Urothelium cell line (cell line): ENCODE data around the gene FAM81B.
"Not testable (repeated sequence)": the region's sequence is repeated elsewhere in the genome, so short reads cannot be mapped to it uniquely, and the experiment has no call there.

ENCODE experiments used
- DNase-seq: peaks from one replicate; pipeline ENCODE4 v3.0.0; 2011; ENCODE audit warnings: low spot score, mixed read lengths
- FAIRE-seq: peaks from 2 replicates; lab custom pipeline; 2011; peaks lifted over from hg19 to GRCh38; lab: Jason Lieb, UNC

The FAM81B gene, protein sequence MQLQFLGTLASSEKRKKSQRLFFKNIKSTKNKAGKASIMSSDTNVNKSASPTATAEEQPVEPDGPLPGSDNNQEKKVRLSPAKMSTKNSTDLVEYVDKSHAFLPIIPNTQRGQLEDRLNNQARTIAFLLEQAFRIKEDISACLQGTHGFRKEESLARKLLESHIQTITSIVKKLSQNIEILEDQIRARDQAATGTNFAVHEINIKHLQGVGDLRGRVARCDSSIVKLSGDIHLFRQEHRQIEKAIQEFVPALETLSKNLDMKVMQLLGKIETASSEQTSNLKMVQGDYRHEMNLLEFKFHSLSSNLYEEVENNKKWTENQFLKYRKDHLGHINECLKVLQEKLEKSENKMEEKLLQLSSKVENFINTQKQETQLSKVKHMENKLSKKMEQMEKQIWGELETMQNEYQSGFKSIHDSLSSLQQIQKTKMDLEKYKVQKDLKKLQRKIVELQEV

DNA sequence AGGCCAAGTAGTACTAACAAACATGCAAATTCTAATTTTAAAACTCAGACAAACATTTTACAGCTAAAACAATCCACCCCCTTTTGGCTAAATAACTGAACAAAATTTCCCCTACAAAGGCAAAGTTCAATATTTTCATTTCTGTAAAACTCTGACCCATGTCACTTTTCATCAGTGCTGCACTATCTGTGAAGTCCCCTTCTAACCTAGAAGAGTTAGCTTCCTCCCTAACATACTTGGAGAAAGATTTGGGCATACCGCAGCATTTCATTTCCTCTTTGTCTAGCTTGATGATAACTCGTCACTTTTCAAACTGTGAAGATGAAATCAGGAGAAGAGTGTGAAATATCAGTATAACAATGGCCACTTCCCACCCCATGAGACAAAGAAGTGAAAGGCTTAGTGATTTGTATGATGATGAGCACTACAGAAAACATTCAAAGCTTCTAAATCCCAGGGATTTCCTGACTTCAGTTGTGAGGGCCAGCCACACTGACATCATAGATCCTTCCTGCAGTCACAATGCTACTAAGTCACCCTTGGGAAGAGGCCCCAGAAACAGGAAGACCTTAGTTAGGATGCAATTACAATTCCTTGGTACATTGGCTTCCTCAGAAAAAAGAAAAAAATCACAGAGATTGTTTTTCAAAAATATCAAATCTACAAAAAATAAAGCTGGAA, at the start of gene FAM81B:
TSS of gene FAM81B (plus strand) at position 555 of the 681 bp plus-strand sequence. CDS start at position 579, 24 bp downstream.
- FAIRE-seq = no peak
- no peak for DNase-seq

DNA sequence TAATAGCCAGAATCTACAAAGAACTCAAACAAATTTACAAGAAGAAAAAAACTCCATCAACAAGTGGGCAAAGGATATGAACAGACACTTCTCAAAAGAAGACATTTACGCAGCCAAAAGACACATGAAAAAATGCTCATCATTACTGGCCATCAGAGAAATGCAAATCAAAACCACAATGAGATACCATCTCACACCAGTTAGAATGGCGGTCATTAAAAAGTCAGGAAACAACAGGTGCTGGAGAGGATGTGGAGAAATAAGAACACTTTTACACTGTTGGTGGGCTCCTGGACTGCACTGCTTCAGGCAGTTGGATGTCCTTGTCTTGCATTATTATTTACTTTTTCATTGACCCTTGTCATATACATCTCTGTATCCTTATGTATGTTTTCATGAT, 49.7 kb upstream of the FAM81B start:
- FAIRE-seq, DNase-seq: not testable (repeated sequence)

DNA sequence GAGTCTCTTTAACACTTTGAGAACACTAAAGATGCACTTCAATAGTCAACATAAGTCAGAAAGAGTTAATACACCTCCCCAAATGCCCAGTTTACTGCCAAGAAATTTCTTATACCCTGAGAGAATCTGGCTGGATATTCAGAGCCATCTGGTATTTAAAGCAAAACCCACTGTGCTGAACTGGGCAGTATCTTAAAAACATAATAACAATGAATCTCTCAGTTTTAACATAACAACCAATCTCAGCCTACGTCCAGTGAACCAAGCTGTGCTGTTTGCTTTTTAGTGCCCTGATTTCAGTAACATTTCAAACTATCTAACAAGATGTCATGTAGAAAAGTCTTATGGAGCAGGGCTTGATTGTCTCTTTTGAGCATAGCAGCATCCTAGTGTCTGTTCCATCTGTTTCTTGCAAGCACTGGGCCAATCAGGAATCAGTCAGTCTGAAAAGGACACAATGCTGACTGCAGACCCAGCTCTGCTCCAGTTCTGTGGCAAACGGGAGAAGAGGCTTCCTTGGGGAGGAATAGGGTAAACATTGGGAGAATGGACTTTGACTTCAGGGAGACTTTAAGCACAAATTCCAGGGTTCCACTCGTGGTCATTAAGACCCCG, 43.6 kb upstream of the FAM81B start:
- no peak for FAIRE-seq
- no peak for DNase-seq

DNA sequence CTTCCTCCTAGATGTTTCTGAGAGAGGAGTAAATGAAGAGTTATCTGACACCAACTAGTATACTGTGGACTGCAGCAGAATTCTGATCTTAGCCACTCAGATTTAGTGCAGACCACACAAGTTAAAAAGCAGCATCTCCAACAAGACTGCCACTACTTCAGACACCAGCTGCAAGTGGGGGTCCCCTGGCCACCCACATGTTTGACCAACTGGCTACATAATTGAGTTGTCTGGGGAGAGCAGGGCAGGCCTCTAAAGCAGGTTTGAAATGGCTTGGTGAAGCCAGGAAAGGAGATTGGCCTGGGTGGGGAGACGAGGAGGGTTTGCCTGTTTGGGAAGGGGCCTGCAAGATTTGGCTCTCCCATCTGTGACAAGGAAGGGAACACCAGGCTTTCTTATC, 40.5 kb upstream of the FAM81B start:
- FAIRE-seq = no peak
- no peak for DNase-seq

DNA sequence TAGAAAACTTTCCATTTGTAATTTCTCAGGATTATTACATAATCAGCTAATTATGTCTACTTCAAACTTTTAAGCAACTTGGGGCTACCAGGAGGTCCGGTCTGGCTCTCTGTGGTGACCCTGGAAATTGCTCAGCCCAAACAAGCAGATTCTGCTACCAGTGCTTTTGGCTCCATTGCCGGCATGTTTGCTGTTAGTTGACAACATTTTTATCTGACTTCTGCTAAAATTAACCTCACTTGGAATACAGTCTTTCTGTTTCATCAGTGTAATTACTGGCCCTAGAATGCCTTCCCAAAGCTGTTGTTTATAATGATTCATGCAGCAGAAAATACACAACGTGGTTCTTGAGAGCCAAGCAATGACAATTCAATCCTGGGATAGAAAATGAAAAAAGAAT, 38.5 kb upstream of the FAM81B start:
- FAIRE-seq (no peak), DNase-seq (no peak)

DNA sequence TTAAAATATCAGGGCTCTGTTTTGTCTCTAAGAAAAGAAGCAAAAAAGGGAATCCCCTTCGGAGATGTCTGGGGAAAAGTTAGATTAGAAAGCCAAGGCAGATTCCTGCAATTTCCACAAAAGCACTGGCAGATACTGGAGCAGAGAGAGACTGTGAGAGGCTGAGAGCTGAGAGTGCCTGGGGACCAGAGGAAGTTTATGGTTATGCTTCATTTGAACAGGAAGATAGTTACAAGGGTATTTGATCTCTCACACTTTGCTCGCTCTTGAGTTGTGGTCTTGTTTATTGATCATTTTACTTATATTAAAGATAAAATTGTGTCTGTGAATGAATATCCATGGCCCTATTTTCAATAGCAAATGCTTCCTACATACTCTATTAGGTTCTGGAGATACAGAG, 32.8 kb upstream of the FAM81B start:
- no peak for FAIRE-seq
- DNase-seq = no peak

DNA sequence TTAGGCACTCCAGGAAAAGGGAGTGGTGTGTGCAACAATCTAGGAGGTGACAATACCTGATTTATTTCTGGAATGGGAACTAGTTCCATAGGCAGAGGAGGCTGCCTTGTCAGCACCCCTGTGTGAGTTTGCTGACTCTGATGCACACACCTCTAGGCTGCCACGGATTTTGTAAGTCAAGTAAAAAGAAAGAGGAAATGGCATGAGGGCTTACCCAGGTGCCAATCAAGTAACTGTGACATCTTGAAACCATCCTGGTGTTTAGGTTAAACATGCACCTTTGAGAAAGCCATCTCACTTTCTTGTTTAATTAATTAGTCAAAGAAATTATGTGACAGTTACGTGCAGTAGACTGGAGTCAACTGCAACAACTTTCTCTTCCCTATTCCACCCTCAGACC, 32.3 kb upstream of the FAM81B start:
- DNase-seq (no peak), FAIRE-seq (no peak)

DNA sequence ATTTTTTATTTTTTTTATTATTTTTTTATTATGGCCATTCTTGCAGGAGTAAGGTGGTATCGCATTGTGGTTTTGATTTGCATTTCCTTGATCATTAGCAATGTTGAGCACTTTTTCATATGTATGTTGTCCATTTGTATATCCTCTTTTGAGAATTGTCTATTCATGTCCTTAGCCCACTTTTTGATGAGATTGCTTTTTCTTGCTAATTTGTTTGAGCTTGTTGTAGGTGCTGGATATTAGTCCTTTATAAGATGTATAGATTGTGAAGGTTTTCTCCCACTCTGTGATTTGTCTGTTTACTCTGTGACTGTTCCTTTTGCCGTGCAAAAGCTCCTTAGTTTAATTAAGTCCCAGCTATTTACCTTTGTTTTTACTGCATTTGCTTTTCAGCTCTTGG, 30.5 kb upstream of the FAM81B start:
- not testable (repeated sequence) for DNase-seq, FAIRE-seq

DNA sequence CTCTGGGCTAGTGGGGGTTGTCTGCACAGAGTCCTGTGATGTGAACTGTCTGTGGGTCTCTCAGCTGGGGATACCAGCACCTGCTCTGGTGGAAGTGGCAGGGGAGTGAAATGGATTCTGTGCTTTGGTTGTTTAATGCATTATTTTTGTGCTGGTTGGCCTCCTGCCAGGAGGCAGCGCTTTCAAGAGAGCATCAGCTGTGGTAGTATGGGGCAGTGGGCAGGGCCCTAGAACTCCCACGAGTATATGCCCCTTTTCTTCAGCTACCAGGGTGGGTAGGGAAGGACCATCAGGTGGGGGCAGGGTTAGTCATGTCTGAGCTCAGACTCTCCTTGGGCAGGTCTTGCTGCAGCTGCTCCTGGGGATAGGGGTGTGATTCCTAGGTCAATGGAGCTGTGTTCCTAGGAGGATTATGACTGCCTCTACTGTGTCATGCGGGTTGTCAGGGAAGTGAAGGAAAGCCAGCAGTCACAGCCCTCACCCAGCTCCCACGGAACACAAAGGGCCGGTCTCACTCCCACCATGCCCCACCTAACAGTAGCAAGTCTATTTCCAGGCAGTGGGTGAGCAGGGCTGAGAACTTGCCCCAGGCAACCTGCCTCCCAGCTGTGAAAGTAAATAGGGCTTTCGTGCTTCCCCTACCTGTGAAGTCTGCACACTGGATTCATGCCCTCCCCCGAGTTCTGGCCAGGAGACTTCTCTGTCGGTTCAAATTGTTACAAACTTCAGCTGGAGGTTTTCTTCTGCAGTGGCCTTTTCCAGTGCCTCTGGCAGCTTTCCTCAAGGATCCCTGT, 25.7 kb upstream of the FAM81B start:
- no peak for DNase-seq
- no peak for FAIRE-seq

DNA sequence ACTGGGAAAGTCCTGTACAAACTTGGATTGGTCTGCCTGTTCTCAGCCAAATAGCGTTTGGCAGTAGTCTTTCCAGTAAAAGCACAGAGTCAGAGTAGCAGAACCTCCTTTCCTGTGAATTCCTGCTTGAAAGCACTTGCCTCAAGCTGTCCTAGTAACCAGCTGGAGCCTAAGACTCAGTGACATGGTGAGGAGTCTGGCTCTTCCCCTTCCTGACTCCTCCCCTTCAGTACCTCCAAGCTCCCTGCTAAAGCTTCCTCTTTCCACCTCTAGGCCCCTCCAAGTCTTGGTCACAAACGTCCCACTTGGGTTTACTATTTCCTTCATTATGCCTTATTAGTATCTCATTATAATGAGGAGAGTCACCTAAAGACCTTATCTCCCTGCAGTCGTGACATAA, 21.4 kb upstream of the FAM81B start:
- FAIRE-seq (no peak), DNase-seq (no peak)

DNA sequence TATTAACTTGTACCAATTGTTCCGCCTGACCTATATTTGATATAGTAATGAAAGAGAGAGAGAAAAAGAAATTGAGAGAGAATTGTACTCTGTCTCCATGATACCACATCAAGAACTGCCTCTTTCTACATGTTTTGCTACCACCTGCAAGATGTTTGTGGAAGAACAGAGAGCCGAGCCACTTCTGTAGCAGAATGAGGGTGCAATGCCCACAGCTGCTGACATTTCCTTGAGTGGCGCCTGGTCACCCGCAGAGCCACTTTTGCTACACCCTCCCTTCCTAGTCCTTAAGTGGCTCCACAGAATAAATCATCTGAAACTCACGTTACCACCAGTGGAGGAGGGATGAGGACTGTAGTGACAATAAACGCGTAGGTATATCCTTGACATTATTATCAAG, 17.1 kb upstream of the FAM81B start:
- DNase-seq = no peak
- FAIRE-seq = no peak

DNA sequence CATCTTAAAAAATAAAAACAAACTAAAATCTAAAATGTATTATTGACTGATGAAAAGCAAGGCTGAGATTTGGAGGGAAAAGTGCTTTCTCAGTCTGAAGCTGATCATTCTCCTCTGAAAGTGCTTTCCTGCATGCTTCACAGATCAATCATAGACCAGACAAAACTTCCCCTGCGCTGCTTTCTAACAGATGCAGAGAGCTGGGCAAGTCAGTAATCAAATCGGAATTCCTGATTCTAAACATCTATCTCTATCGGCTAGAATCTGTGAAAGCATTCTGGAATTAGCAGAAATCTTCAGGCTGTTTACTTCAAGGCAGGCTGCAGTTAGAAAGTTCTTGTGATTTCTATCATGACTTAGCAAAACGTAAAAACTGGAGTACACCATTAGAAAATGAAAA, 15.6 kb upstream of the FAM81B start:
- FAIRE-seq = no peak
- no peak for DNase-seq

DNA sequence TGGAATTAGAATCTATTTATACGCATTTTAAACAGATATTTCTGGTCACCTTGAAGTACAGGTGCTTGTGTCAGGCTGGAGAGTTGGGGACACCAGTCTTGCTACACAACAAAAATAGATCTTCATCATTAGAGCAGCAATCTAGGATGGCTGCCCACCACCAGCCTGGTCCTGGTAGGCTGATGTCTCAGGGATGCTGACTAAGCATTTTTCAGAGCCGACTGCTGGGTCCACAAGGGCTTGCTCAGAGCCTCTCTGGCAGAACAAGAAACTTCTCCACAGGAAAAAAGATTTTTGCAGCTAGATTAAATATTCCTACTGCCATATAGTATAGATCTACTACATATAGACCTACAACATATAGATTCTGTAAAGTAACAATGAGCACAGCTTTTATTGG, 12.0 kb upstream of the FAM81B start:
- FAIRE-seq = no peak

DNA sequence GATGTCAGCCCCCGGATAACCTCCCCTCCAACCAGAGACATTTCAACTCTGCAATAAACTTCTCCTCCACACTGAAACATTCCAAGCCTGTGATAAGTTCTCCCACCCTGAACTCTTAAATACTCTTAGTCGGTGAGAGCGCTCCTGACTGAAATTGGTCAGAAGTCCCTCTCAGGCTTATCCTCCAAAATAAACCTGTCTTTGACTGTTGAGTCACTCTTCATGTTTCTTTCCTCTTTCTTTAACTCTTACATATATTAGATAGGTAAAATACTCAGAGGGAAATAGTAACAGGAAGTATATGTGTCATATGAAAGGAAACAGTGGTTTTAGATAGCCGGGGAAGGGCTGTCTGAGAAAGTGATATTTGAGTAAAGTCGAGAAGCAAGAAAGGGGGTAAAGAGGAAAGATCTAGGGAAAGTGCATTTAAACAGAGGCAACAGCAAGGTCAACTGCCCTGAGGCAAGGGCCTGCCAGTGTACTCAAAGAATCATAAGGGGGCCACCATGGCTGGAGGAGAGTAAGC, 11.0 kb upstream of the FAM81B start:
- DNase-seq = no peak
- FAIRE-seq = no peak

More for the DNA sequence above, 12.0 kb upstream of the FAM81B start:
- DNase-seq = no peak

DNA sequence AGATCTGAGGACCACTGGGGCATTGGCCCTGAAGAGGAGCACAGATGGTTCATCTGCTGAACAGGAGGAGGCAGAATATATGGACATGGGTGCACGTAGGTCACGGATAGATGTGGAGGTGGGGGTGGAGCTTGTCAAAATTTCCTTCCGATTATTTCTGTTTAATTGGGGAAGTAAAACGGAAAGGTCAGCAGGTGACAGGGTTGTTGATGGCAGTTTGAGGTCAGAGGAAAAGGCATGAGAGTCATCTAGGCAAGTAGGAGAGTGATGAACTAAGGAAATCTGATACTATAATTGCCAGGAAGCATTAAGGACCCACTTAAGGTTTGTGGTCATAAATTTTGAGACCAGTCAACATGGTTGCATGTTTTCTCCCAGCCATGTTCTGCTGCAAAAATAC, 8.4 kb upstream of the FAM81B start:
- FAIRE-seq = no peak
- DNase-seq = no peak

DNA sequence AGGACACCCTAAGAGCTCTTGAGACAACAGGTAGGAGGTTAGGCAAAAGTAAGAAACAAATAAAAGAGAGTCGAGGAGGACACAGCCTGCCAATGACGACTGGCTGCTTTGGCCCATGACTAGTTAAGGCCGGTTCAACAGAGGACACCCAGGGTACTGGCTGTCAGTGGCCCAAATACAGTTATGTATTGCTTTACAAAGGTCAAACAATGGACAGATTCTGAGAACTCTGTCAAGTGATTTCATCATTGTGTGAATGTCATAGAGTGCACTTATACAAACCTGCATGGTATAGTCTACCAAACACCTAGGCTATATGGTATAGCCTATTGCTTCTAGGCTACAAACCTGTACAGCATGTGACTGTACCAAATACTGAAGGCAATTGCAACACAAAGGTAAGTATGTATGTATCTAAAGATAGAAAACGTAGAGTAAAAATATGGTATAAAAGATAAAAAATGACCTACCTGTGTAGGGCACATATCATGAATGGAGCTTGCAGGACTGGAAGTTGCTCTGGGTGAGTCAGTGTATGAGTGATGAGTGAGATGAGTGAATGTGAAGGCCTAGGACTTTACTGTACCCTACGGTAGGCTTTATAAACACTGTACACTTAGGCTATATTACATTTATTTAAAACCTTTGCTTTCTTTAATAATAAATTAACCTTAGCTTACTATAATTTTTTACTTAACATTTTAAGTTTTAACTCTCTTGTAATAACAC, 6.5 kb upstream of the FAM81B start:
- no peak for FAIRE-seq
- DNase-seq = no peak

DNA sequence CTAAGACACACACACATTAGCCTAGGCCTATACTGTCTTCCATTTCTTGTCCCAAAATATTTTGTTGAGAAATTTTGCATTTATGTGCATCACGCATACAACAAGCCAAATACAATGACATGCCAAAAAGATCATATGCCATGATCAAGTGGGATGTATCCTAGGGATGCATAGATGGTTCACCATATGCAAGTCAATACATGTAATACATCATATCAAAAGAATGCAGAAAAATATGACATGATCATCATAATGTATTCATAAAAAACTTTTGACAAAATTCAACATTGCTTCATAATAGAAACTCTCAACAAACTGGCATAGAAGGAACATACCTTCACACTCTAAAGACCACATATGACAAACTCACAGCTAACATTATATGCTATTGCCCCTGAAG, 5.8 kb upstream of the FAM81B start:
- DNase-seq = no peak
- FAIRE-seq = no peak

DNA sequence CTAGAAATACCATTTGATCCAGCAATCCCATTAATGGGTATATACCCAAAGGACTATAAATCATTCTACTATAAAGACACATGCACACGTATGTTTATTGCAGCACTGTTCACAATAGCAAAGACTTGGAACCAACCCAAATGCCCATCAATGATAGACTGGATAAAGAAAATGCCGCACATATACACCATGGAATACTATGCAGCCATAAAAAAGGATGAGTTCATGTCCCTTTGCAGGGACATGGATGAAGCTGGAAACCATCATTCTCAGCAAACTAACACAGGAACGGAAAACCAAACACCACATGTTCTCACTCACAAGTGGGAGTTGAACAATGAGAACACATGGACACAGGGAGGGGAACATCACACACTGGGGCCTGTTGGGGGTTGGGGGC, 799 bp downstream of the FAM81B start:
- not testable (repeated sequence) for DNase-seq, FAIRE-seq

DNA sequence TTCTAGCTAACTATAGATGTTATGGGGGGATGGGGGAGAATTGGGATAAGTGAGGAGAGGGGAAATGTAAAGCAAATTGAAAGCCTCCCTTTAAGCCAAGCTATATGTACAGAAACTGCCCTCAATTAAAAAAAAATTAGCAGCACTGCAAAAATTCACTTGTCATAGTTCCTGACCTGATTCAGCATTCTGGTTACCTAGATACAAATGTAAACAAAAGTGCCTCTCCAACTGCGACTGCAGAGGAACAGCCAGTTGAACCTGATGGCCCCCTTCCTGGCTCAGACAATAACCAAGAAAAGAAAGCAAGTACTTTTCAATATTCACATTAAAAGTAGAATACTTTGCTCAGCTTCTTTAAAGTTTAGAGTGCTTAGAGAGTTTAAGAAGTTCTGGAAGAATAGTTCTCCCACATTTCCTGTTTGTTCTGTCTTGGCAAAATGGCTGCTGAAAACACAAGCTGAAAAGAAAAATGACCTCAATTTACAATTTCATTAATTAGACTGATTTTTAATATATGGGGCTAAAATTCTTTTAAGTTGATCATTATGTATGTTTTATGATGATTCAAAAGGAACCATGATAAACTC, 1.5 kb downstream of the FAM81B start:
- DNase-seq = no peak
- FAIRE-seq = no peak

DNA sequence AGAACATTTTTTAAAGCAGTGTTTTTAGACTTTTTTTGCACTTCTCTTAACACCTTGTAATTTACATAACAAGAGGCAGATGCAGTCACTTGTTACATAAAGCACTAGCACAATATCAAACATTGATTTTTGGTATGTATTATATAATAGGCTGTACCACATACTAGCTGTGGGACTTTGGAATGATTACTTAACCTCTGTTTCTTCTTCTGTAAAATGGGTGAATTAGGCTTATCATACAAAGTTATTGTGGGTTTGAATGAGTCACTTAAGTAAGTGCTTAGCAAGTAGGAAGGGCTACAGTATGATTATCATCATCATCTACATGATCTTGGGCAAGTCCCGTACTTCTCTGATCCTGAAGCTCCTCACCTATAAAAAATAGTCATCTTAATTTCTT, 2.1 kb downstream of the FAM81B start:
- DNase-seq = no peak
- no peak for FAIRE-seq
